GM12891 (cell line): ENCODE measurements around the gene KCNK1.

Source experiments
- PAX5 ChIP-seq: IDR thresholded peaks from 2 replicates; pipeline ENCODE4 v1.6.1; 2011; ENCODE audit warnings: low read length, moderate library complexity, mild to moderate bottlenecking; ENCODE audit not compliant: insufficient read depth, severe bottlenecking
- POLR2A ChIP-seq: IDR thresholded peaks from 2 replicates; pipeline ENCODE4 v1.6.1; 2011; ENCODE audit warnings: low read depth, low read length, control low read depth
- POLR2AphosphoS5 ChIP-seq: IDR thresholded peaks from 2 replicates; pipeline ENCODE4 v1.6.1; 2011; ENCODE audit warnings: low read depth, low read length, control low read depth
- POU2F2 ChIP-seq: IDR thresholded peaks from 2 replicates; pipeline ENCODE4 v1.6.1; 2011; ENCODE audit warnings: low read depth, mild to moderate bottlenecking, control low read depth, low read length, moderate library complexity
- SPI1 ChIP-seq: IDR thresholded peaks from 2 replicates; pipeline ENCODE4 v1.6.1; 2011; ENCODE audit warnings: low read depth, low read length, control low read depth
- TAF1 ChIP-seq: IDR thresholded peaks from 2 replicates; pipeline ENCODE4 v1.6.1; 2011; ENCODE audit warnings: low read depth, low read length, control low read depth

GRCh38 chr1:233668725-233669294 is 54.9 kb downstream of the KCNK1 start:
- TF ChIP-seq POLR2A (no peak), POLR2AphosphoS5 (no peak), TAF1 (no peak), SPI1 (no peak), POU2F2 (no peak), PAX5 (no peak)
